Coronary artery (tissue), 2 donors: Measurements from ENCODE around the gene CXXC5.

Experiments
- DNase-seq: peaks from one replicate; pipeline ENCODE4 v3.0.0-alpha.2; 2017; ENCODE audit warnings: low spot score
- H3K27ac ChIP-seq, 2 donors: fragments of 200-600 bp; sonication (generic); one replicate each; pipeline ENCODE4 v1.5.1; 2016 to 2019
- H3K4me3 ChIP-seq: fragments of 200-600 bp; sonication (generic); 2 replicates; pipeline ENCODE4 v1.5.1; 2016; ENCODE audit warnings: mild to moderate bottlenecking, moderate library complexity
- TF ChIP-seq, protein P1 (sequence below): fragments of 200-600 bp; sonication (generic); IDR thresholded peaks from one replicate; pipeline ENCODE4 v1.5.1; 2019; ENCODE audit warnings: antibody characterized with exemption

CXXC5 gene

DNA sequence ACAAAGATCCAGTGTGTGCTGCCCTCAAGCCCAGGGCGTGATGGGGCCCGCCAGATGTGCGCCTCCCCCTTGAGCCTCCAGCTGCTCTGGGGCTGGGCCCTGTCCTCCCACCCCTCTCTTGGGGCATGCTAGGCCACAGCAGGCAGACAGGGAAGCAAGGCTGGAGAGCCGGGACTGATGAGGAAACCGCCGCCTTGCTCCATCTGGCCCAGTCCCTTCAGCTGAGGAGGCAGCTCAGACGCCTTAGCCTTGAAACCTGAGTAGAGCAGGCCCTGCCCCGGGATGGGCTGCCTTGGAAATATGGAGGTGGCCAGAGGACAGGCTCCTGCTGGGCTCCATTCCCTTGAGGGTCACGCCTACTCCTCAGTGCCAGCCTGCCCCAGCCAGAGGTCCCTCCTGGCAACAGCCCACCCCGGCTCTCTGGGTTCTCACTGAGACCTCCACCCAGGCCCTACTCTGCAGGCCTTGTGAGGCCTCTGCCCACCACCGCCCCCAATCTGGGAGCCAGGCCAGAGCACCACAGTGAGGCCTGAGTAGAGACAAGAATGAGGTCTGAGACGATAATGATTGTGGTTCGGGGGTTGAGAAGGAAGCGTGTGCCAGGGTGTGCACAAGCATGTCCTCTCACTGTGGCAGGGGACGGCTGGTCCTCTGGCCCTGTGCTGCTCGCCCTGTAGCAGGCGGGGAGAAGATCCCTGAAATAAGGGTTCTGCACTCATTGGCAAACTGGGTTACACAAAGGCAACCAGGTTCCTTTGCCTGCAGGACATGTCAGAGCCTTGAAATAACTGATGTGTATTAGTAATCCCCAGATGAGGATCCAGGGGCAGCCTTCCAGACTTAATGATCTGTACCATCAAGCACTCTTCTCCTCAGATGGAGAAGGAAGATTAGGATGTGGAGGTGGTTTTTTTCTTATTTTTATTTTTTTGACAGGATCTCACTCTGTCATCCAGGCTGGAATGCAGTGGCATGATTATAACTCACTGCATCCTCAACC, 30.9 kb downstream of the CXXC5 start:
- DNase-seq, result no peak
- peak overlapping the region; percentile 1 to 72 for H3K27ac ChIP-seq
- no peak overlapping the region for H3K4me3 ChIP-seq
- TF ChIP-seq, protein P1, sequence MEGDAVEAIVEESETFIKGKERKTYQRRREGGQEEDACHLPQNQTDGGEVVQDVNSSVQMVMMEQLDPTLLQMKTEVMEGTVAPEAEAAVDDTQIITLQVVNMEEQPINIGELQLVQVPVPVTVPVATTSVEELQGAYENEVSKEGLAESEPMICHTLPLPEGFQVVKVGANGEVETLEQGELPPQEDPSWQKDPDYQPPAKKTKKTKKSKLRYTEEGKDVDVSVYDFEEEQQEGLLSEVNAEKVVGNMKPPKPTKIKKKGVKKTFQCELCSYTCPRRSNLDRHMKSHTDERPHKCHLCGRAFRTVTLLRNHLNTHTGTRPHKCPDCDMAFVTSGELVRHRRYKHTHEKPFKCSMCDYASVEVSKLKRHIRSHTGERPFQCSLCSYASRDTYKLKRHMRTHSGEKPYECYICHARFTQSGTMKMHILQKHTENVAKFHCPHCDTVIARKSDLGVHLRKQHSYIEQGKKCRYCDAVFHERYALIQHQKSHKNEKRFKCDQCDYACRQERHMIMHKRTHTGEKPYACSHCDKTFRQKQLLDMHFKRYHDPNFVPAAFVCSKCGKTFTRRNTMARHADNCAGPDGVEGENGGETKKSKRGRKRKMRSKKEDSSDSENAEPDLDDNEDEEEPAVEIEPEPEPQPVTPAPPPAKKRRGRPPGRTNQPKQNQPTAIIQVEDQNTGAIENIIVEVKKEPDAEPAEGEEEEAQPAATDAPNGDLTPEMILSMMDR, result no peak

- TF ChIP-seq, protein P1, result no peak
- DNase-seq, result no peak
- Histone ChIP-seq H3K4me3 (no peak overlapping the region), H3K27ac (peak overlapping the region in 1 of 2 donors; percentile 24)
Measured at GRCh38 chr5:139680368-139681111, 32.4 kb downstream of the CXXC5 start.

DNA sequence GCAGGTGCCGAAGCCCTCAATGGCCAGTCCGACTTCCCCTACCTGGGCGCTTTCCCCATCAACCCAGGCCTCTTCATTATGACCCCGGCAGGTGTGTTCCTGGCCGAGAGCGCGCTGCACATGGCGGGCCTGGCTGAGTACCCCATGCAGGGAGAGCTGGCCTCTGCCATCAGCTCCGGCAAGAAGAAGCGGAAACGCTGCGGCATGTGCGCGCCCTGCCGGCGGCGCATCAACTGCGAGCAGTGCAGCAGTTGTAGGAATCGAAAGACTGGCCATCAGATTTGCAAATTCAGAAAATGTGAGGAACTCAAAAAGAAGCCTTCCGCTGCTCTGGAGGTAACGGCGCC, 32.9 kb downstream of the CXXC5 start:
- TF ChIP-seq, protein P1, result no peak
- no peak overlapping the region for H3K4me3 ChIP-seq
- no peak overlapping the region for H3K27ac ChIP-seq
- DNase-seq, result no peak

- no peak for DNase-seq
- TF ChIP-seq, protein P1, result no peak
- peak overlapping the region in 1 of 2 donors; percentile 34 for H3K27ac ChIP-seq
- H3K4me3 ChIP-seq, result no peak overlapping the region
Measured at GRCh38 chr5:139681466-139681865, 33.3 kb downstream of the CXXC5 start.

DNA sequence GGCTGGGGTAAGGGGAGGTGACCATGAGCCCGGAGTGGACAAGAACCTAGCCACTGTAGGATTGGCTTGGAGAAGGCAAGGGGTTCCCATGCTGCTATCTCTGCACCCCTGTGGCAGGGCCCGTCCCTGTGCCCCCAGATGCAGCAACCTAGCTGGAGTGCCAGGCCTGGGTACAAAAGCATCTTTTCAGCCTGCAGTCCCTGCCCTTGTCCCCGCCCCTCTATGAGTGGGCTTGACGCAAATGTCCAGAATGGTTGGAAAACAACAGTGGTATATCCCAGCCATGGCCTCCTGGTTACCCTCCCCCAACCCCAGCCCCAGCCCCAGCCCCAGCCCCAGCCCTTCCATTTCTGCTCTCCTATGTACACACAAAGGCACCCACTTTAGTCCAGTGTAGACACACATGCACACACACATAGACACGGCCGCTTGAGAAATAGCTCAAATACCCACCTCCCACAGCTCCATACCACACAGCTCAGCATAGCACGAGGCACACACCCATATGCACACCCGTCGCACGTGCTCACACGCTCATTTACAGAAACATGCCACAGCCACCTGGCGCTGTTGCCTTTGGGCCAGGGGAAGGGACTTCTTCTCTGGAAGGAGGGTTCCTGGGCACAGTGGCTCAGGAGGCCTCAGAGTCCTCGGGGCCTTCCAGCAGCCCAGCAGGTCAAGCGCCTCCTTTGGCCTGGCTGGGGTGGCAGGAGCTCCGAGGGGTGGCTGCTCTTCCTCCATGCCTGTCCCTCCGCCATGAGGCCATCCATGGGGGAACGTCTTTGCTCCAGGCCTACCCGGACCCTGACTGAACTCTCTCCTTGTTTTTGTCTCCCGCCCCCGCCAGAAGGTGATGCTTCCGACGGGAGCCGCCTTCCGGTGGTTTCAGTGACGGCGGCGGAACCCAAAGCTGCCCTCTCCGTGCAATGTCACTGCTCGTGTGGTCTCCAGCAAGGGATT, 34.1 kb downstream of the CXXC5 start:
- Histone ChIP-seq H3K27ac (peak overlapping the region in 1 of 2 donors; percentile 34), H3K4me3 (no peak overlapping the region)
- TF ChIP-seq, protein P1, result no peak
- DNase-seq, result no peak
